Progenitor cell of endocrine pancreas (in vitro differentiated cells): ENCODE results near the gene BRD4. TPM values are rescaled to one million over a fixed set of nuclear protein-coding genes. Genes with fewer than 3 reads are reported as not detected.

ENCODE experiments used
- DNase-seq: peaks from one replicate; pipeline ENCODE4 v3.0.0; 2021; ENCODE audit warnings: low spot score; ENCODE audit not compliant: unreplicated experiment
- H3K27ac Mint-ChIP-seq: 2 replicates; pipeline ENCODE4 v1.8.0; 2021; ENCODE audit warnings: mild to moderate bottlenecking, moderate library complexity, mixed read lengths
- H3K27me3 Mint-ChIP-seq: 2 replicates; pipeline ENCODE4 v1.8.0; 2021; ENCODE audit warnings: mixed read lengths
- H3K36me3 Mint-ChIP-seq: 2 replicates; pipeline ENCODE4 v1.8.0; 2022; ENCODE audit warnings: mixed read lengths; ENCODE audit not compliant: insufficient read depth
- H3K4me1 Mint-ChIP-seq: 2 replicates; pipeline ENCODE4 v1.8.0; 2021; ENCODE audit warnings: low read depth, mixed read lengths
- H3K4me3 Mint-ChIP-seq: 2 replicates; pipeline ENCODE4 v1.8.0; 2021; ENCODE audit warnings: low read depth, mild to moderate bottlenecking, moderate library complexity, mixed read lengths
- H3K9me3 Mint-ChIP-seq: 2 replicates; pipeline ENCODE4 v1.8.0; 2021; ENCODE audit warnings: low read depth, mixed read lengths
- CTCF ChIP-seq: fragments of 200-600 bp; sonication (generic); IDR thresholded peaks from one replicate; pipeline ENCODE4 v1.5.0; 2021; ENCODE audit warnings: antibody characterized with exemption, mild to moderate bottlenecking; ENCODE audit not compliant: unreplicated experiment
- total RNA-seq: library from RNA; stranded (reverse); gene quantifications from 2 replicates; pipeline ENCODE4 v1.2.1, GENCODE V29; 2021

BRD4 gene
- total RNA-seq, 1 donor from 2014 or later, result 144 TPM

- no peak overlapping the region for H3K27ac Mint-ChIP-seq
Measured at GRCh38 chr19:15263361-15263985, 68.9 kb downstream of the BRD4 start.

GRCh38 chr19:15262011-15262410 is 70.3 kb downstream of the BRD4 start:
- Mint-ChIP-seq H3K36me3 (peaks cover 13% of the 10 kb centered on the region), H3K27ac (no peak overlapping the region), H3K4me3 (no peak overlapping the region), H3K4me1 (no peaks in the 10 kb centered on the region), H3K9me3 (no peaks in the 10 kb centered on the region), H3K27me3 (no peaks in the 10 kb centered on the region)
- TF ChIP-seq CTCF, result no peak
- DNase-seq, result no peak

More at GRCh38 chr19:15263361-15263985, 68.9 kb downstream of the BRD4 start:
- DNase-seq, result no peak
- H3K4me1 Mint-ChIP-seq, result peaks cover 1% of the 10 kb centered on the region
- H3K27me3 Mint-ChIP-seq, result no peaks in the 10 kb centered on the region
- no peak for TF ChIP-seq CTCF
- H3K9me3 Mint-ChIP-seq, result no peaks in the 10 kb centered on the region
- no peak overlapping the region for H3K4me3 Mint-ChIP-seq
- H3K36me3 Mint-ChIP-seq, result peaks cover 19% of the 10 kb centered on the region

DNA sequence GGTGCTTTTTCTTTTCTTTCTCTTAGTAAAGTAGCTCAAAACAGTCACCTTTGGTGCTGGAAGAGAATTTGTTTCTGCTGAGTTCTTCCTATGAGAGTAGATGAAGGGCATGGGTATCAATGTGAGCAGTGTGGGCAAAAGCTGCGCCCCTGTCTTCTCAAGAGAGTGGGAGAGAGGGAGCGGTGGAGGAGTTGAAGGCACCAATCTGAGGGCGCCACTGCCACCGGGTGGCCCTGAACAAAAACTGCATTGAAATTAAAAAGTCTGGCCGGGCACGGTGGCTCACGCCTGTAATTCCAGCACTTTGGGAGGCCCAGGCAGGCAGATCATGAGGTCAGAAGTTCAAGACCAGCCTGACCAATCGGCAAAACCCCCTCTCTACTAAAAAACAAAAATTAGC is 71.4 kb downstream of the BRD4 start:
- no peak for DNase-seq
- Mint-ChIP-seq H3K4me1 (no peaks in the 10 kb centered on the region), H3K27ac (peak overlapping the region; percentile 71), H3K27me3 (no peaks in the 10 kb centered on the region), H3K9me3 (no peaks in the 10 kb centered on the region), H3K4me3 (no peak overlapping the region), H3K36me3 (peaks cover 15% of the 10 kb centered on the region)
- TF ChIP-seq CTCF, result peak; percentile 39

DNA sequence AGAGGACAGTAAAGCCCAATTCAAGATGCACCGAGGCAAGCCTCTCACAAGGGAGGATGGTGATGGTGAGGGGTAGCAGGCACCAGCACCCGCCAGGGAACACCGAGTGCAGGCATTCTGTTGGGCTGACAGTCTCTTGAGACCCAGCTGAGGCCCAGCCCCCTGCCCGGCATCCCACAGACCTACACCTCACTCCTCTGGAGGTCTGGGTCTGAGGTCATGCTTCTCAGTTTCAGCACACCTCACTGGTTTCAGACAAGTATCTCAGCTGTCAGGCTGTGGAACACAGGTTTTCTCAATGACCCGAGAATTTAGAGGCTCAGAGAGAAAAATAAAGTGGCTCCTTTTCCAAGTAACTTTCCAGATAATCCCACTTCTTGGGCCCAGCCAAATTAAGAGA is 72.4 kb downstream of the BRD4 start:
- TF ChIP-seq CTCF, result no peak
- no peak for DNase-seq
- H3K36me3 Mint-ChIP-seq, result peaks cover 15% of the 10 kb centered on the region

GRCh38 chr19:15257782-15258181 is 74.6 kb downstream of the BRD4 start:
- no peaks in the 10 kb centered on the region for H3K4me1 Mint-ChIP-seq
- no peaks in the 10 kb centered on the region for H3K9me3 Mint-ChIP-seq
- DNase-seq, result no peak
- TF ChIP-seq CTCF, result no peak
- H3K27ac Mint-ChIP-seq, result no peak overlapping the region
- H3K27me3 Mint-ChIP-seq, result no peaks in the 10 kb centered on the region
- no peak overlapping the region for H3K4me3 Mint-ChIP-seq
- H3K36me3 Mint-ChIP-seq, result peaks cover 12% of the 10 kb centered on the region

More for the DNA sequence above, 72.4 kb downstream of the BRD4 start:
- Mint-ChIP-seq H3K27me3 (no peaks in the 10 kb centered on the region), H3K9me3 (no peaks in the 10 kb centered on the region), H3K27ac (no peak overlapping the region), H3K4me3 (no peak overlapping the region), H3K4me1 (no peaks in the 10 kb centered on the region)
